Stimulated activated CD4-positive, alpha-beta T cell treated with anti-CD3 and anti-CD28 coated beads, TNF-alpha, amount 100 ng/mL, for 48 hours (primary cell): Measurements from ENCODE around the gene MACC1.
"Not testable (repeated sequence)": the region's sequence is repeated elsewhere in the genome, so short reads cannot be mapped to it uniquely, and the experiment has no call there.

Experiments
- DNase-seq, 3 donors: peaks; one replicate each; pipeline ENCODE4 v3.0.0-alpha.2; 2020; ENCODE audit warnings: low read depth in 3 of 3

Gene MACC1

GRCh38 chr7:20129920-20130319 lies 87.3 kb downstream of the MACC1 start:
- DNase-seq = no peak

GRCh38 chr7:20128001-20128400 lies 89.2 kb downstream of the MACC1 start:
- DNase-seq = no peak

- DNase-seq = not testable (repeated sequence)
Measured at GRCh38 chr7:20126060-20126459, 91.1 kb downstream of the MACC1 start.

GRCh38 chr7:20124087-20124486 lies 93.1 kb downstream of the MACC1 start:
- DNase-seq = not testable (repeated sequence)

- not testable (repeated sequence) for DNase-seq
Measured at GRCh38 chr7:20122653-20123316, 94.4 kb downstream of the MACC1 start.

GRCh38 chr7:20122073-20122472 lies 95.1 kb downstream of the MACC1 start:
- DNase-seq = no peak

GRCh38 chr7:20121404-20121803 lies 95.8 kb downstream of the MACC1 start:
- no peak for DNase-seq

- not testable (repeated sequence) for DNase-seq
Measured at GRCh38 chr7:20120611-20121168, 96.5 kb downstream of the MACC1 start.

GRCh38 chr7:20116869-20117268 lies 100.3 kb downstream of the MACC1 start:
- DNase-seq = no peak

- no peak for DNase-seq
Measured at GRCh38 chr7:20114468-20114867, 102.7 kb downstream of the MACC1 start.

GRCh38 chr7:20113427-20114027 lies 103.7 kb downstream of the MACC1 start:
- DNase-seq = no peak

GRCh38 chr7:20112696-20113095 lies 104.5 kb downstream of the MACC1 start:
- DNase-seq = no peak

- DNase-seq = no peak
Measured at GRCh38 chr7:20111821-20112542, 105.2 kb downstream of the MACC1 start.

- DNase-seq = no peak
Measured at GRCh38 chr7:20107582-20107981, 109.6 kb downstream of the MACC1 start.

GRCh38 chr7:20104696-20105095 lies 112.5 kb downstream of the MACC1 start:
- no peak for DNase-seq

- no peak for DNase-seq
Measured at GRCh38 chr7:20102982-20103381, 114.2 kb downstream of the MACC1 start.

- DNase-seq = no peak
Measured at GRCh38 chr7:20095862-20096261, 121.3 kb downstream of the MACC1 start.

GRCh38 chr7:20095436-20095835 lies 121.7 kb downstream of the MACC1 start:
- DNase-seq = no peak

- no peak for DNase-seq
Measured at GRCh38 chr7:20089431-20089830, 127.8 kb downstream of the MACC1 start.

GRCh38 chr7:20085086-20085485 lies 132.1 kb downstream of the MACC1 start:
- DNase-seq = no peak
